SK-N-SH treated with all-trans-retinoic acid at 6 μM for 48 hours (cell line): ENCODE results near the gene CEP131.

Experiments
- ATAC-seq: fragments of 200-7000 bp; cut with Tn5 transposase; 3 replicates; pipeline ENCODE4 v1.9.1; 2020; ENCODE audit warnings: mild to moderate bottlenecking, moderate library complexity
- ARNTL ChIP-seq: fragments of 450-650 bp; formaldehyde crosslinking; IDR thresholded peaks from 2 replicates; pipeline ENCODE4 v1.5.0; 2020; ENCODE audit warnings: low read depth, mild to moderate bottlenecking, moderate library complexity, borderline replicate concordance
- BACH2 ChIP-seq: fragments of 250-450 bp; sonication (Bioruptor Pico); IDR thresholded peaks from 2 replicates; pipeline ENCODE4 v1.9.0; 2021; ENCODE audit warnings: mild to moderate bottlenecking, borderline replicate concordance
- CREB5 ChIP-seq: fragments of 250-450 bp; sonication (Bioruptor Pico); IDR thresholded peaks from 2 replicates; pipeline ENCODE4 v1.5.1; 2020; ENCODE audit warnings: low read depth, mild to moderate bottlenecking, moderate library complexity
- CSDC2 ChIP-seq: fragments of 250-450 bp; sonication (Bioruptor Pico); IDR thresholded peaks from 2 replicates; pipeline ENCODE4 v1.5.0; 2020; ENCODE audit warnings: mild to moderate bottlenecking, moderate library complexity
- CSRNP3 ChIP-seq: fragments of 250-450 bp; sonication (Bioruptor Pico); IDR thresholded peaks from 2 replicates; pipeline ENCODE4 v1.5.1; 2021; ENCODE audit warnings: mild to moderate bottlenecking, moderate library complexity
- ESRRG ChIP-seq: fragments of 250-450 bp; sonication (Bioruptor Pico); IDR thresholded peaks from 2 replicates; pipeline ENCODE4 v1.6.1; 2021; ENCODE audit warnings: mild to moderate bottlenecking
- GLIS3 ChIP-seq: fragments of 250-450 bp; sonication (Bioruptor Pico); IDR thresholded peaks from 2 replicates; pipeline ENCODE4 v1.5.0; 2020; ENCODE audit warnings: mild to moderate bottlenecking, moderate library complexity
- PATZ1 ChIP-seq: fragments of 250-450 bp; sonication (Bioruptor Pico); IDR thresholded peaks from 2 replicates; pipeline ENCODE4 v1.8.0; 2020; ENCODE audit warnings: mild to moderate bottlenecking, moderate library complexity, borderline replicate concordance
- POU6F1 ChIP-seq: fragments of 250-450 bp; sonication (Bioruptor Pico); IDR thresholded peaks from 2 replicates; pipeline ENCODE4 v1.8.0; 2021; ENCODE audit warnings: low read depth, mild to moderate bottlenecking, moderate library complexity, borderline replicate concordance
- PPARA ChIP-seq: fragments of 250-450 bp; sonication (Bioruptor Pico); IDR thresholded peaks from 2 replicates; pipeline ENCODE4 v1.5.0; 2020; ENCODE audit warnings: mild to moderate bottlenecking, borderline replicate concordance
- RARB ChIP-seq: fragments of 250-450 bp; sonication (Bioruptor Pico); IDR thresholded peaks from 2 replicates; pipeline ENCODE4 v1.8.0; 2021; ENCODE audit warnings: mild to moderate bottlenecking, moderate library complexity
- SNAI2 ChIP-seq: fragments of 250-450 bp; sonication (Bioruptor Pico); IDR thresholded peaks from 2 replicates; pipeline ENCODE4 v1.5.0; 2020; ENCODE audit warnings: mild to moderate bottlenecking, moderate library complexity
- TCF4 ChIP-seq: fragments of 250-450 bp; sonication (Bioruptor Pico); IDR thresholded peaks from 2 replicates; pipeline ENCODE4 v1.8.0; 2021; ENCODE audit warnings: mild to moderate bottlenecking, moderate library complexity, borderline replicate concordance
- TOX ChIP-seq: fragments of 250-450 bp; sonication (Bioruptor Pico); IDR thresholded peaks from 2 replicates; pipeline ENCODE4 v1.8.0; 2021; ENCODE audit warnings: mild to moderate bottlenecking, moderate library complexity, borderline replicate concordance
- ZC3H10 ChIP-seq: fragments of 250-450 bp; sonication (Bioruptor Pico); IDR thresholded peaks from 2 replicates; pipeline ENCODE4 v1.5.1; 2021; ENCODE audit warnings: mild to moderate bottlenecking, moderate library complexity
- ZFP3 ChIP-seq: fragments of 250-450 bp; sonication (Bioruptor Pico); IDR thresholded peaks from 2 replicates; pipeline ENCODE4 v1.5.0; 2020; ENCODE audit warnings: mild to moderate bottlenecking, moderate library complexity
- ZFP30 ChIP-seq: fragments of 450-650 bp; formaldehyde crosslinking; IDR thresholded peaks from 2 replicates; pipeline ENCODE4 v1.5.0; 2022; ENCODE audit warnings: mild to moderate bottlenecking, moderate library complexity
- ZNF565 ChIP-seq: fragments of 450-650 bp; formaldehyde crosslinking; conservative IDR thresholded peaks from 2 replicates; pipeline ENCODE4 v1.5.0; 2020; ENCODE audit warnings: low read depth, mild to moderate bottlenecking, moderate library complexity
- ZNF70 ChIP-seq: fragments of 450-650 bp; formaldehyde crosslinking; IDR thresholded peaks from 2 replicates; pipeline ENCODE4 v1.5.0; 2020; ENCODE audit warnings: mild to moderate bottlenecking, moderate library complexity
- ZNF8 ChIP-seq: fragments of 450-650 bp; formaldehyde crosslinking; IDR thresholded peaks from 2 replicates; pipeline ENCODE4 v1.5.0; 2020; ENCODE audit warnings: mild to moderate bottlenecking, moderate library complexity

Gene CEP131

GRCh38 chr17:81189016-81189415 lies 33.7 kb downstream of the CEP131 start:
- TF ChIP-seq GLIS3 (CRISPR knock-in tag), result no peak
- no peak for TF ChIP-seq POU6F1 (CRISPR knock-in tag)
- no peak for TF ChIP-seq ZFP3 (CRISPR knock-in tag)
- TF ChIP-seq CSRNP3 (CRISPR knock-in tag), result no peak
- TF ChIP-seq TOX (CRISPR knock-in tag), result no peak
- TF ChIP-seq CREB5 (CRISPR knock-in tag), result no peak
- ATAC-seq, result no peak

- no peak for ATAC-seq
Measured at GRCh38 chr17:81188491-81188840, 34.3 kb downstream of the CEP131 start.

GRCh38 chr17:81187586-81188490 lies 34.9 kb downstream of the CEP131 start:
- ATAC-seq, result no peak
- no peak for TF ChIP-seq ZFP30 (CRISPR knock-in tag)
- no peak for TF ChIP-seq ZNF70 (CRISPR knock-in tag)
- no peak for TF ChIP-seq PATZ1
- TF ChIP-seq RARB (CRISPR knock-in tag), result no peak
- TF ChIP-seq CSRNP3 (CRISPR knock-in tag), result no peak

More at GRCh38 chr17:81188491-81188840, 34.3 kb downstream of the CEP131 start:
- no peak for TF ChIP-seq GLIS3 (CRISPR knock-in tag)
- no peak for TF ChIP-seq ARNTL (CRISPR knock-in tag)
- no peak for TF ChIP-seq ZNF8 (CRISPR knock-in tag)
- TF ChIP-seq ZFP3 (CRISPR knock-in tag), result no peak
- TF ChIP-seq TCF4 (CRISPR knock-in tag), result no peak
- TF ChIP-seq CSDC2 (CRISPR knock-in tag), result no peak
- TF ChIP-seq CREB5 (CRISPR knock-in tag), result no peak
- TF ChIP-seq ZNF70 (CRISPR knock-in tag), result no peak
- TF ChIP-seq, all 23 proteins: peak for 0

- ATAC-seq, result no peak
- TF ChIP-seq ZFP30 (CRISPR knock-in tag) (no peak), TCF4 (CRISPR knock-in tag) (no peak), ZFP3 (CRISPR knock-in tag) (no peak), ZC3H10 (CRISPR knock-in tag) (no peak), ESRRG (CRISPR knock-in tag) (no peak), PPARA (CRISPR knock-in tag) (no peak), TOX (CRISPR knock-in tag) (no peak), ZNF565 (CRISPR knock-in tag) (no peak), ARNTL (CRISPR knock-in tag) (no peak), CSRNP3 (CRISPR knock-in tag) (no peak), SNAI2 (CRISPR knock-in tag) (no peak), POU6F1 (CRISPR knock-in tag) (no peak), BACH2 (no peak)
Measured at GRCh38 chr17:81187120-81187519, 35.6 kb downstream of the CEP131 start.
